Aortic smooth muscle cell (primary cell): Measurements from ENCODE around the gene MYLK3. TPM values are rescaled to one million over a fixed set of nuclear protein-coding genes. Genes with fewer than 3 reads are reported as not detected.

Experiments
- total RNA-seq: library from RNA; depleted of rRNA; stranded (reverse); fragments of >200 nt; gene quantifications from 2 replicates; pipeline ENCODE4 v1.2.3, GENCODE V29; 2014

Gene MYLK3
- total RNA-seq = 0.06 and 0.26 TPM in 2 replicates

GRCh38 chr16:46747777-46748651 lies at the start of gene MYLK3:
Gene MYLK3 (minus strand): TSS chr16:46748344. CDS start chr16:46748193, 151 bp downstream.

GRCh38 chr16:46689365-46690280 lies 58.5 kb downstream of the MYLK3 start, which contains the start of gene ORC6:
Gene ORC6 (plus strand): TSS chr16:46689659. CDS start chr16:46689706, 47 bp downstream.

GRCh38 chr16:46688654-46689364 lies 59.3 kb downstream of the MYLK3 start, which contains the start of gene VPS35:
Gene VPS35 (minus strand): TSS chr16:46689178. CDS start chr16:46689133, 45 bp downstream.

Other genes with a start within 250 kb of the MYLK3 start
- 16.4 and 27.6 TPM in 2 replicates for gene SHCBP1, start 127.0 kb downstream of the MYLK3 start, total RNA-seq
- gene VPS35, start 59.2 kb downstream of the MYLK3 start, total RNA-seq = 66.6 and 74.5 TPM in 2 replicates
- 5.8 and 10.8 TPM in 2 replicates for gene ORC6, start 58.7 kb downstream of the MYLK3 start, total RNA-seq
- gene C16orf87, start 82.8 kb upstream of the MYLK3 start, total RNA-seq = 4.8 and 7.2 TPM in 2 replicates
- 6.8 and 7.1 TPM in 2 replicates for gene GPT2, start 136.0 kb upstream of the MYLK3 start, total RNA-seq
- gene DNAJA2, start 225.3 kb upstream of the MYLK3 start, total RNA-seq = 77.9 and 86.2 TPM in 2 replicates